Kidney (tissue), 14 donors: ENCODE data around the gene MIOS. TPM values are rescaled to one million over a fixed set of nuclear protein-coding genes. Genes with fewer than 3 reads are reported as not detected.

Source experiments
- DNase-seq, 5 donors: peaks; one replicate each; pipeline ENCODE4 v3.0.0-alpha.2; 2013 to 2020
- FAIRE-seq: peaks from 2 replicates; lab custom pipeline; 2012; peaks lifted over from hg19 to GRCh38; lab: Jason Lieb, UNC
- H3K27ac ChIP-seq, 2 donors: one replicate each; pipeline ENCODE4 v1.7.0; 2013; ENCODE audit warnings: low read depth in 2 of 2, low read length in 2 of 2, inconsistent platforms in 1 of 2
- H3K27me3 ChIP-seq: one replicate; pipeline ENCODE4 v1.7.1; 2013; ENCODE audit warnings: low read length, inconsistent platforms; ENCODE audit not compliant: control insufficient read depth, insufficient read depth
- H3K36me3 ChIP-seq, 3 donors: one replicate each; pipeline versions ENCODE4 v1.7.0 to v1.7.1; 2013; ENCODE audit warnings: low read length in 3 of 3, control low read depth in 1 of 3, inconsistent platforms in 1 of 3; ENCODE audit not compliant: insufficient read depth in 3 of 3, control insufficient read depth in 2 of 3
- H3K4me1 ChIP-seq, 3 donors: one replicate each; pipeline versions ENCODE4 v1.7.0 to v1.7.1; 2013; ENCODE audit warnings: low read length in 3 of 3, inconsistent platforms in 1 of 3, low read depth in 1 of 3; ENCODE audit not compliant: control insufficient read depth in 2 of 3, insufficient read depth in 2 of 3
- H3K4me3 ChIP-seq, 3 donors: one replicate each; pipeline versions ENCODE4 v1.7.0 to v1.8.1; 2013; ENCODE audit warnings: low read length in 3 of 3, control low read depth in 1 of 3, inconsistent platforms in 1 of 3
- H3K9ac ChIP-seq, 3 donors: one replicate each; pipeline versions ENCODE4 v1.7.0 to v1.7.1; 2013; ENCODE audit warnings: low read length in 3 of 3, control low read depth in 1 of 3, inconsistent platforms in 1 of 3
- H3K9me3 ChIP-seq, 3 donors: one replicate each; pipeline versions ENCODE4 v1.7.0 to v1.7.1; 2013; ENCODE audit warnings: low read length in 3 of 3, control low read depth in 1 of 3, inconsistent platforms in 1 of 3; ENCODE audit not compliant: control insufficient read depth in 2 of 3, insufficient read depth in 1 of 3
- CTCF ChIP-seq: IDR thresholded peaks from 3 replicates; pipeline ENCODE4 v1.5.1; 2012; ENCODE audit warnings: mild to moderate bottlenecking, moderate library complexity, borderline replicate concordance; ENCODE audit not compliant: insufficient read depth; ENCODE audit errors: extremely low read depth
- intact Hi-C: fragments of 100-400 bp; cut with DNase I; formaldehyde crosslinking; loops from one replicate; pipeline ENCODE4 v1.11.1; 2022
- polyA plus RNA-seq: library from polyadenylated mRNA; stranded (reverse); fragments of 350-450 nt; fragmentation: Illumina TruSeq; extraction: RNeasy Lipid Tissue Mini Kit (QIAGEN cat#74804); gene quantifications from one replicate; pipeline ENCODE4 v1.2.3, GENCODE V29; 2014; ENCODE audit warnings: low read depth, low replicate concordance; ENCODE audit not compliant: insufficient read depth
- total RNA-seq: library from RNA; stranded (reverse); fragmentation: NEBNext Ultra II Directional; extraction: Animal tissue kit (Norgen Biotek cat#: 25700); gene quantifications from one replicate; pipeline ENCODE4 v1.2.1, GENCODE V29; 2021
- donor health status: control.
- donor health status: control.
- donor health status: control.
- donor health status: control.
- donor health status: control.
- donor health status: DM: yes; HTN: yes; CAD: no.
- donor health status: Normal renal cell carcinoma (clear cell type).

MIOS gene
- total and polyA plus RNA-seq, 2 donors from 2014 or later, result 12.4 to 37.0 TPM

DNA sequence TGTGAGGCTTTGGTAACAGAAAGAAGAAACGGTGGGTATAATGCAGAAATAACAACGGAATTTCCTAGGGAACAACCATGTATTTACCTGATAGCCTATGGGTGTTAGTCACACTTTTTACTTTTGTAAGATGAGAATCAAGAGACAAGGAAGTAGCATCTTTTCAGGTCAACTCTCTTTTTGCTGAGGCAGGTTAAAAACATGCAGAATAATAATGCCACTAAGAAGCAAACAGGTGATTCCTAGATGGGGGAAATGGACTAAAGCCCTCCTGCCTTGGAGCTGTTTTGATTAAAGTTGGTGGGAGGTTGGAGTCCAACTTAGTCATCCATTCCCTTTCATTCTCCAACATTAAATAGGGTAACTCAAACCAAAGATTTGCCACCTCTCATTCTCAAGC is 29.0 kb upstream of the MIOS start:
- H3K4me1 ChIP-seq, result no peaks in the 10 kb centered on the region
- DNase-seq (no peak), FAIRE-seq (no peak)
- H3K4me3 ChIP-seq, result no peak overlapping the region
- no peaks in the 10 kb centered on the region for H3K9me3 ChIP-seq
- no peaks in the 10 kb centered on the region for H3K36me3 ChIP-seq
- H3K9ac ChIP-seq, result no peak overlapping the region
- TF ChIP-seq CTCF, result no peak
- H3K27me3 ChIP-seq, result no peaks in the 10 kb centered on the region
- intact Hi-C loops, result no loop called here
- no peak overlapping the region for H3K27ac ChIP-seq

- Histone ChIP-seq H3K4me3 (no peak overlapping the region), H3K36me3 (no peaks in the 10 kb centered on the region), H3K9me3 (no peaks in the 10 kb centered on the region), H3K27ac (no peak overlapping the region), H3K27me3 (no peaks in the 10 kb centered on the region), H3K9ac (no peak overlapping the region), H3K4me1 (no peaks in the 10 kb centered on the region)
- no peak for FAIRE-seq
- intact Hi-C loops, result no loop called here
- DNase-seq, result no peak
- TF ChIP-seq CTCF, result no peak
Observed at GRCh38 chr7:7539152-7539551, 27.5 kb upstream of the MIOS start.

DNA sequence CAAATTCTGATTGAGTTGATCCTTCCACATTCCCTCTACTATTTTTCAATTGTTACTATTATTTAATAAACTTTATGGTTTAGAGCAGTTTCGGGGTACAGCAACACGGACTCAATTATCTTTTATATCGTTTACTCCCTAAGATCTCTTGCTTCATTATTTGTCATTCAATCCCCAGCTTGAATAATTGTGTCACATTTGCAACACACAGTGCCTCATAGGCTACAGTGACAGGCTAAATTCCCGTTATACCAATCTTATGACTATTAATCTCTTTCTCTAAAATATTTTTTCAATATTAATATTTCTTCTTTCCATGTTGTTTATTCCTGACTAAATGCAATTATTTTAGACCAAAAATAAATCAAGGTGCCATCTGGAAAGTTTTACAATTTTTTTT is 27.0 kb upstream of the MIOS start:
- no peaks in the 10 kb centered on the region for H3K4me1 ChIP-seq
- DNase-seq (no peak), FAIRE-seq (no peak)
- H3K9me3 ChIP-seq, result no peaks in the 10 kb centered on the region
- H3K9ac ChIP-seq, result no peak overlapping the region
- no peak overlapping the region for H3K27ac ChIP-seq
- intact Hi-C loops, result no loop called here
- TF ChIP-seq CTCF, result no peak
- no peaks in the 10 kb centered on the region for H3K36me3 ChIP-seq
- H3K27me3 ChIP-seq, result no peaks in the 10 kb centered on the region
- H3K4me3 ChIP-seq, result no peak overlapping the region

DNA sequence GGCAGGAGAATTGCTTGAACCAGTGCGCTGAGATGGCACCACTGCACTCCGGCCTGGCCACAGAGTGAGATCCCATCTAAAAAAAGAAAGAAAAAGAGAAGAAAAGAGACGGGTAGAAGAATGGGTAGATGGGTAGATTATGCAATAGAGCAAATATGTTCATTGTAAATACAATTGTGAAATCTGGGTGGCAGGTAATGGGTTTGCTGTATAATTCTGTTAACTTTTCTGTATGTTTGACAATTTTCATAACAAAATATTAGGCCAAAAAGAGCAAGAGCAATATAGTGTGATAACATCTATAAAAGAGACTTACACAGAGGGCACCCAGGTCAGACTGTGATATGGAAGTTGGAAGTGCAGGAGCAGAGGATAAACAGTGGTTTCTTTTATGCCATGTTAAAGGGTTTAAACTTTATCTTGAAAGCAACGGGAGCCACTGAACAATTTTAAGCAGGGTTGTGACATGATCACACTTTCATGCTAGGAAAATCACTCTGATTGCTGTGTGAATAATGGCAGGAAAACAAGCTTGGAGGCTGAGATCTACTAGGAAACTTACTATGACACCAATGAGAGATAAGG is 24.3 kb upstream of the MIOS start:
- Histone ChIP-seq H3K4me3 (no peak overlapping the region), H3K4me1 (no peaks in the 10 kb centered on the region), H3K27me3 (no peaks in the 10 kb centered on the region), H3K27ac (no peak overlapping the region), H3K9me3 (no peaks in the 10 kb centered on the region), H3K9ac (no peak overlapping the region), H3K36me3 (no peaks in the 10 kb centered on the region)
- intact Hi-C loops, result no loop called here
- no peak for TF ChIP-seq CTCF
- FAIRE-seq (no peak), DNase-seq (no peak)
